ENCODE data around the gene ERGIC3. TPM values are rescaled to one million over a fixed set of nuclear protein-coding genes. Genes with fewer than 3 reads are reported as not detected.

ERGIC3 gene
- total RNA-seq, 1 donor from 2014 or later: 233 TPM

DNA sequence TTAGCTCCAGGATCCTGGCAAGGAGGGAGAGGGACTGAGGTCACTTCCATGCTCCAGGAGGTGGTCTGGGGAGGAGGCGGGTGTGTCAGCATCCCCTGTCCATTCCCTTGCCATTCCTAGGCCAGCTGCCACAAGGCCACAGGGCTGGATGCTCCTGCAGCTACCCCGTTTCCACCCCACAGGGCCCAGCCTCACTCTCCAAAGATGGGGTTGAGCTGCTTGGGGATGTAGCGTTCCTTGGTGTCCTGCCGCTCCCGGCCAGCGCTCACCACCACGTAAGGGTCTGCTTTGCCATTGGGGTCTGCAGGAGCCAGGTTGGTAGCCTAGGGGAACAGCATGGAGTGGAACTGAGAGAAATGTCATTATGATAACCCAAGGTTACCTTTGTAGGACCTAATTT, 23.0 kb downstream of the ERGIC3 start:
- Mint-ChIP-seq H3K27ac (ENCODE audit: unreplicated experiment) (no peak overlapping the region), H3K27me3 (ENCODE audit: unreplicated experiment) (peaks cover 4% of the 10 kb centered on the region), H3K4me3 (ENCODE audit: unreplicated experiment) (no peak overlapping the region), H3K36me3 (ENCODE audit: unreplicated experiment) (no peaks in the 10 kb centered on the region), H3K9me3 (ENCODE audit: unreplicated experiment) (peaks cover 2% of the 10 kb centered on the region), H3K4me1 (ENCODE audit: low read depth, unreplicated experiment) (peaks cover 8% of the 10 kb centered on the region)
- DNase-seq: no peak
- TF ChIP-seq, protein P1, sequence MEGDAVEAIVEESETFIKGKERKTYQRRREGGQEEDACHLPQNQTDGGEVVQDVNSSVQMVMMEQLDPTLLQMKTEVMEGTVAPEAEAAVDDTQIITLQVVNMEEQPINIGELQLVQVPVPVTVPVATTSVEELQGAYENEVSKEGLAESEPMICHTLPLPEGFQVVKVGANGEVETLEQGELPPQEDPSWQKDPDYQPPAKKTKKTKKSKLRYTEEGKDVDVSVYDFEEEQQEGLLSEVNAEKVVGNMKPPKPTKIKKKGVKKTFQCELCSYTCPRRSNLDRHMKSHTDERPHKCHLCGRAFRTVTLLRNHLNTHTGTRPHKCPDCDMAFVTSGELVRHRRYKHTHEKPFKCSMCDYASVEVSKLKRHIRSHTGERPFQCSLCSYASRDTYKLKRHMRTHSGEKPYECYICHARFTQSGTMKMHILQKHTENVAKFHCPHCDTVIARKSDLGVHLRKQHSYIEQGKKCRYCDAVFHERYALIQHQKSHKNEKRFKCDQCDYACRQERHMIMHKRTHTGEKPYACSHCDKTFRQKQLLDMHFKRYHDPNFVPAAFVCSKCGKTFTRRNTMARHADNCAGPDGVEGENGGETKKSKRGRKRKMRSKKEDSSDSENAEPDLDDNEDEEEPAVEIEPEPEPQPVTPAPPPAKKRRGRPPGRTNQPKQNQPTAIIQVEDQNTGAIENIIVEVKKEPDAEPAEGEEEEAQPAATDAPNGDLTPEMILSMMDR (IDR thresholded peaks at IDR 0.05; ENCODE audit: partially characterized antibody, unreplicated experiment): no peak

DNA sequence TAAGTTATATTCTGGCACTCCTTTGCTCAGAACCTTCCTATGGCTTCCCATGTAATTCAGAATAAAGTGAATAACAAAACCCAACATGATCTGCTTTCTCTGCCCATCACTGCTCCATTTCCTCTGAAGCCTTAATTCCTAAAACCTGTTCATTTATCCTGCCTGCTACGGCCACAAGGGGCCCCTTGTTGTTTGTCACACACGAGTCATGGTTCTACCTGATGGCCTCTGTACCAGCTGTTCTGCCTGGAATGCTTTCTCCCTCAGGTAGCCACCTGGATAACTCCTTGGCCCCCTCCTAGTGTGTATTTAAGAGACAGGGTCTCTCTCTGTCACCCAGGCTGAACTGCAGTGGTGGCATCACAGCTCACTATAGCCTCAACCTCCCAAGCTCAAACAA, 26.8 kb downstream of the ERGIC3 start:
- H3K36me3 Mint-ChIP-seq (ENCODE audit: unreplicated experiment): peaks cover 10% of the 10 kb centered on the region
- TF ChIP-seq, protein P1 (IDR thresholded peaks at IDR 0.05; ENCODE audit: partially characterized antibody, unreplicated experiment): no peak
- H3K9me3 Mint-ChIP-seq (ENCODE audit: unreplicated experiment): peaks cover 4% of the 10 kb centered on the region
- H3K4me3 Mint-ChIP-seq (ENCODE audit: unreplicated experiment): no peak overlapping the region
- peaks cover 4% of the 10 kb centered on the region for H3K27me3 Mint-ChIP-seq (ENCODE audit: unreplicated experiment)
- DNase-seq: no peak
- H3K4me1 Mint-ChIP-seq (ENCODE audit: low read depth, unreplicated experiment): no peaks in the 10 kb centered on the region
- H3K27ac Mint-ChIP-seq (ENCODE audit: unreplicated experiment): no peak overlapping the region

DNA sequence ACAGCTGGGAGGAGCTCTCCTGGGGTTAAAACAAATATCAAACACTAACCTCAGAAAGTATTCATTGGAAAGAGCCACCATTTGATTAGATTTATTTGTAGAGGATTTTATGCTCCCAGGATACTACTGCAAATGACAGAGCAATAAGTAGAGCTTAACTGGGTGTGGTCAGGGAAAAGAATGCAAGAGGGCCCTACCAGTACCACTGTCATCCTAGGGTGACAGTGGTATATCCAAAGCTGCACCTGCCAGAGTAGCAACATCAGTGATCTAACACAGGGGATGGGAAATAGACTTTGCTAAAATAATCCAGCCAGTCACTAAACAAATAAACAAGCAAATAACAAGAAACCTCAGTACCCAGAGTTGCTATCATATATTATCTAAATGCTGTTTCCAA, 29.7 kb downstream of the ERGIC3 start:
- TF ChIP-seq, protein P1 (IDR thresholded peaks at IDR 0.05; ENCODE audit: partially characterized antibody, unreplicated experiment): no peak
- no peak overlapping the region for H3K27ac Mint-ChIP-seq (ENCODE audit: unreplicated experiment)
- DNase-seq: no peak
- peaks cover 17% of the 10 kb centered on the region for H3K36me3 Mint-ChIP-seq (ENCODE audit: unreplicated experiment)
- H3K4me1 Mint-ChIP-seq (ENCODE audit: low read depth, unreplicated experiment): no peaks in the 10 kb centered on the region
- H3K27me3 Mint-ChIP-seq (ENCODE audit: unreplicated experiment): peaks cover 3% of the 10 kb centered on the region
- no peak overlapping the region for H3K4me3 Mint-ChIP-seq (ENCODE audit: unreplicated experiment)
- peaks cover 6% of the 10 kb centered on the region for H3K9me3 Mint-ChIP-seq (ENCODE audit: unreplicated experiment)

DNA sequence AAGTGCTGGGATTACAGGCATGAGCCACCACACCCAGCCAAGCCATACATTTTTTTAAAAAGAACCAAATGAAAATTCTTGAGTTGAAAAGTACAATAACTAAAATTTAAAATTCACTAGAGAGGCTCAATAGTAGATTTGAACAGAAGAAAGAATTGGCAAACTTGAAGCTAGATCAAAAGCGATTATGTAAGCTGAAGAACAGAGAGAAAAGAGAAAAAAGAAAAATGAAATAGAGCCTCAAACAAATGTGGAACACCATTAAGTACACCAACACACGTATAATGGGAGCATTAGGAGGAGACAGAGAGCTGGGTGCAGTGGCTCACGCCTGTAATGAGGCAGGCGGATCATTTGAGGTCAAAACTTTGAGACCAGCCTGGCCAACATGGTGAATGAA, 31.0 kb downstream of the ERGIC3 start:
- Mint-ChIP-seq H3K27ac (ENCODE audit: unreplicated experiment) (no peak overlapping the region), H3K4me3 (ENCODE audit: unreplicated experiment) (no peak overlapping the region), H3K36me3 (ENCODE audit: unreplicated experiment) (peaks cover 17% of the 10 kb centered on the region), H3K27me3 (ENCODE audit: unreplicated experiment) (peaks cover 3% of the 10 kb centered on the region), H3K4me1 (ENCODE audit: low read depth, unreplicated experiment) (no peaks in the 10 kb centered on the region), H3K9me3 (ENCODE audit: unreplicated experiment) (peaks cover 6% of the 10 kb centered on the region)
- TF ChIP-seq, protein P1 (IDR thresholded peaks at IDR 0.05; ENCODE audit: partially characterized antibody, unreplicated experiment): no peak
- DNase-seq: no peak

DNA sequence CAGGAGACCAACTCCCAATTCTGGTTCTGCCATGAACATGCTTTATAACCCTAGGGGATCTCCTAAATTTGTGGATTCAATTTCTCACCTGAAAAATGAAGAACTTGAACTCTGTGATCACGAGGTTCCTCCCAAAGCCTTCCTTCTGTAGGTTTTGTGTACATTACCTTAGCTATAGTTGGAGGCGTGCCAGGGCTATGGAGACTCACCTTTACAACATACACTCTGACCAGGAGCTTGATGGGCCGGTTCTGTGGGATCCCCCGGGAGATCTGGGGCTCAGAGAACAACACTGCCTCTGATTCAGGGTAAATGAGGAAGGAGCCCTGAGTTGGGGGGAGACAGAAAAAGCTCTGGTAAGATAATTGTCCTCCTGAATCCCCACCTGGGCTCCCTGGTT, 34.1 kb downstream of the ERGIC3 start:
- peaks cover 6% of the 10 kb centered on the region for H3K9me3 Mint-ChIP-seq (ENCODE audit: unreplicated experiment)
- no peaks in the 10 kb centered on the region for H3K4me1 Mint-ChIP-seq (ENCODE audit: low read depth, unreplicated experiment)
- peaks cover 5% of the 10 kb centered on the region for H3K27me3 Mint-ChIP-seq (ENCODE audit: unreplicated experiment)
- no peak overlapping the region for H3K27ac Mint-ChIP-seq (ENCODE audit: unreplicated experiment)
- no peak overlapping the region for H3K4me3 Mint-ChIP-seq (ENCODE audit: unreplicated experiment)
- peaks cover 17% of the 10 kb centered on the region for H3K36me3 Mint-ChIP-seq (ENCODE audit: unreplicated experiment)
- DNase-seq: no peak
- TF ChIP-seq, protein P1 (IDR thresholded peaks at IDR 0.05; ENCODE audit: partially characterized antibody, unreplicated experiment): no peak
